Ascending aorta (tissue), 2 donors: ENCODE data around the gene FBLIM1. TPM values are rescaled to one million over a fixed set of nuclear protein-coding genes. Genes with fewer than 3 reads are reported as not detected.

Experiments used
- DNase-seq, 2 donors: peaks; one replicate each; pipeline ENCODE4 v3.0.0-alpha.2; 2019; ENCODE audit warnings: low spot score in 2 of 2
- H3K27ac ChIP-seq, 2 donors: fragments of 200-600 bp; sonication (generic); one replicate each; pipeline ENCODE4 v1.5.1; 2016 to 2017; ENCODE audit warnings: mild to moderate bottlenecking in 1 of 2
- H3K27me3 ChIP-seq: fragments of 200-600 bp; sonication (generic); one replicate; pipeline ENCODE4 v1.5.1; 2017
- H3K36me3 ChIP-seq, 2 donors: fragments of 200-600 bp; sonication (generic); one replicate each; pipeline ENCODE4 v1.5.1; 2016
- H3K4me1 ChIP-seq, 2 donors: fragments of 200-600 bp; sonication (generic); one replicate each; pipeline ENCODE4 v1.5.1; 2016 to 2017; ENCODE audit warnings: mild to moderate bottlenecking in 1 of 2
- H3K4me3 ChIP-seq, 2 donors: fragments of 200-600 bp; sonication (generic); one replicate each; pipeline ENCODE4 v1.5.1; 2016 to 2017; ENCODE audit warnings: mild to moderate bottlenecking in 1 of 2
- H3K9me3 ChIP-seq, 2 donors: fragments of 200-600 bp; sonication (generic); one replicate each; pipeline ENCODE4 v1.5.1; 2016
- intact Hi-C: fragments of 100-400 bp; cut with DNase I; formaldehyde crosslinking; loops from one replicate; pipeline ENCODE4 v1.15.1; 2023
- total RNA-seq: library from RNA; depleted of rRNA; stranded (reverse); fragments of >200 nt; gene quantifications from one replicate; pipeline ENCODE4 v1.1.0, GENCODE V29; 2016
- TF ChIP-seq, protein P1 (sequence below), 3 experiments: fragments of 200-600 bp in 2 of 3; fragments of 450-650 bp in 1 of 3; sonication (generic) in 2 of 3; IDR thresholded peaks; one replicate each; pipeline ENCODE4 v1.5.1; 2016 to 2019; ENCODE audit warnings: antibody characterized with exemption in 3 of 3, mild to moderate bottlenecking in 1 of 3, moderate library complexity in 1 of 3

The FBLIM1 gene
- total RNA-seq, 1 donor from 2014 or later: 641 TPM

- Histone ChIP-seq H3K27me3 (no peaks in the 10 kb centered on the region), H3K27ac (peak overlapping the region; percentile 93 to 96), H3K9me3 (no peaks in the 10 kb centered on the region), H3K36me3 (peaks cover 0 to 8% of the 10 kb centered on the region in 2 donors), H3K4me1 (peaks cover 15 to 29% of the 10 kb centered on the region in 2 donors), H3K4me3 (peak overlapping the region; percentile 86 to 89)
- DNase-seq: peak in 1 of 2 donors; percentile 87
- intact Hi-C loops: no loop called here
- TF ChIP-seq, protein P1, sequence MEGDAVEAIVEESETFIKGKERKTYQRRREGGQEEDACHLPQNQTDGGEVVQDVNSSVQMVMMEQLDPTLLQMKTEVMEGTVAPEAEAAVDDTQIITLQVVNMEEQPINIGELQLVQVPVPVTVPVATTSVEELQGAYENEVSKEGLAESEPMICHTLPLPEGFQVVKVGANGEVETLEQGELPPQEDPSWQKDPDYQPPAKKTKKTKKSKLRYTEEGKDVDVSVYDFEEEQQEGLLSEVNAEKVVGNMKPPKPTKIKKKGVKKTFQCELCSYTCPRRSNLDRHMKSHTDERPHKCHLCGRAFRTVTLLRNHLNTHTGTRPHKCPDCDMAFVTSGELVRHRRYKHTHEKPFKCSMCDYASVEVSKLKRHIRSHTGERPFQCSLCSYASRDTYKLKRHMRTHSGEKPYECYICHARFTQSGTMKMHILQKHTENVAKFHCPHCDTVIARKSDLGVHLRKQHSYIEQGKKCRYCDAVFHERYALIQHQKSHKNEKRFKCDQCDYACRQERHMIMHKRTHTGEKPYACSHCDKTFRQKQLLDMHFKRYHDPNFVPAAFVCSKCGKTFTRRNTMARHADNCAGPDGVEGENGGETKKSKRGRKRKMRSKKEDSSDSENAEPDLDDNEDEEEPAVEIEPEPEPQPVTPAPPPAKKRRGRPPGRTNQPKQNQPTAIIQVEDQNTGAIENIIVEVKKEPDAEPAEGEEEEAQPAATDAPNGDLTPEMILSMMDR (IDR thresholded peaks at IDR 0.05): no peak
Observed at GRCh38 chr1:15756143-15757015, 2.2 kb upstream of the FBLIM1 start.

- Histone ChIP-seq H3K9me3 (no peaks in the 10 kb centered on the region), H3K27ac (peak overlapping the region; percentile 93 to 96), H3K27me3 (no peaks in the 10 kb centered on the region), H3K4me3 (peak overlapping the region; percentile 86 to 89), H3K4me1 (peaks cover 10 to 24% of the 10 kb centered on the region in 2 donors), H3K36me3 (peaks cover 0 to 8% of the 10 kb centered on the region in 2 donors)
- intact Hi-C loops: no loop called here
- no peak for DNase-seq
- TF ChIP-seq, protein P1 (IDR thresholded peaks at IDR 0.05): no peak
Observed at GRCh38 chr1:15757016-15757543, 1.5 kb upstream of the FBLIM1 start.

DNA sequence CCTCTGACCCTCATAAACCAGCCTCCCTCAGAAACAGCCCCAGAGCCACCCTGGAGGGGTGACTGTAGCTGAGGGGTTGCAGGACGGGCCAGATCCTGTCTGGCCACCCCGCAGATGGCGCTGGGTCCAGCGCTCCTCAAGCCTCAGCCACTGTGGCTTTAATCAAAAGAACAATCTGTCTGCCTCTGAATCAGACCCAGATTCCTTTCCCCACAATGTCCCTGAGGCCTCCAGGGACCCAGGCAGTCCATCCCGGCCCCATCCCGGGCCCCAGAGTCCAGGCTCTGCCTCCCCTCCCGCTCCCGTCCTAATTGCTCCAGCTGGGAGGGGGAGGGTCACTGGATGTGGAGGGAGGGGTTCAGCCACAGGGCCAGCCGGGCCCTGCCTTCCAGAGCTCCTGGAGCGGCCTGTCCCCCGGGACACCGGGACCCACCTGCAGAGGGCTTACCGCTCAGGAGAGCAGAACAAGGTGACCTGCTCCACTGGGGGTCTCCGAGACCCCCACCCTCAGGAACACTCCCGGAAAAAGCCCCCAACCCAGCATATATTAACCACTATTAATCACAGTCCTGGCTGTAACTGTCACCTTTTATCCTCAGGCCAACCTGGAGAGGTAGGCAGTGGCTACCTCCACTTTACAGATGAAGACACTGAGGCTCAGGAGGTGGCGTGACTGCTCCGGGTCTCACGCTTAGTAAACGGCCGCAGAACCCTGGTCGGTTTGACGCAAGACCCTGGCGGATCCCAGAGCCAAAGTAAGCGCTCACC is 836 bp upstream of the FBLIM1 start:
- intact Hi-C loops: no loop called here
- peaks cover 9 to 29% of the 10 kb centered on the region in 2 donors for H3K4me1 ChIP-seq
- TF ChIP-seq, protein P1 (IDR thresholded peaks at IDR 0.05): no peak
- no peaks in the 10 kb centered on the region for H3K27me3 ChIP-seq
- H3K9me3 ChIP-seq: no peaks in the 10 kb centered on the region
- H3K27ac ChIP-seq: peak overlapping the region; percentile 93 to 96
- H3K36me3 ChIP-seq: peaks cover 0 to 11% of the 10 kb centered on the region in 2 donors
- DNase-seq: no peak
- peak overlapping the region; percentile 86 to 89 for H3K4me3 ChIP-seq

- no peak for DNase-seq
- Histone ChIP-seq H3K27me3 (no peaks in the 10 kb centered on the region), H3K36me3 (peaks cover under 1 to 15% of the 10 kb centered on the region in 2 donors), H3K4me1 (peaks cover 14 to 43% of the 10 kb centered on the region in 2 donors), H3K9me3 (no peaks in the 10 kb centered on the region), H3K4me3 (peak overlapping the region; percentile 86 to 89), H3K27ac (peak overlapping the region; percentile 93 to 96)
- TF ChIP-seq, protein P1 (IDR thresholded peaks at IDR 0.05): no peak
- intact Hi-C loops: no loop called here
Observed at GRCh38 chr1:15758953-15759661, 512 bp downstream of the FBLIM1 start.
